HTR-8/SVneo (cell line): ENCODE data around the gene PRDM16.
A peak's percentile ranks its signal among the peaks of the same experiment; 100 is the strongest.

Experiments used
- DNase-seq: peaks from one replicate; pipeline ENCODE4 v3.0.0; 2011; ENCODE audit warnings: low spot score, mixed read lengths; ENCODE audit not compliant: insufficient read length
- FAIRE-seq: peaks from 2 replicates; lab custom pipeline; 2011; peaks lifted over from hg19 to GRCh38; lab: Jason Lieb, UNC

The PRDM16 gene

DNA sequence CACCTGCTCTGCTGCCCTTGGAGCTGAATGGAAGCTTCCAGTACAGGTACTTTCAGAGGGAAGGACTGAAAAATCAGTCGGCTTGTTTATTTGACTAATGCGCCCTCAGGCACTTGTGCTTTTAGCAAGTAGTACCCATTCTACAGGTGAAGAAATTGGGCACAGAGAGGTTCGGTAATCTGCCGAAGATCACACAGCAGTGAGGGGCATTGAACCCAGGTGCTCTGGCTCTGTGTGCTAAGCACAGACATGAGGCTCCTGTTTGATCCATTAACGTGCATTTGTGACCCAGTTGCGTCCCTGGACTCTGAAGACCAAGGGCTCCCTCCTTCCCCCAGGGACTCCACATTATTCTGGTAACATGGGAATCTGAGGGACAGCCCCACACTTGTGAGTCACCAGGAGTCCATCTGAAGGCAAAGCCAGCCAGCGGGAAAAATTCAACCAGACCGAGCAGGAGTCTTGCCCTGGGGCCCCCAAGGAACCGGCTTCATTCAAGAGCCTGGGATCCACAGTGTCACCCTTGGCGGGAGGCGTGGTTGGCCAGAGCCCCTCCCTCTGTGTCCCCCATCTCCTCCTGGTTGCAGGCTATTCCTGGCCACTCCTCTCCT lies 193.1 kb downstream of the PRDM16 start:
- no peak for FAIRE-seq
- no peak for DNase-seq

DNA sequence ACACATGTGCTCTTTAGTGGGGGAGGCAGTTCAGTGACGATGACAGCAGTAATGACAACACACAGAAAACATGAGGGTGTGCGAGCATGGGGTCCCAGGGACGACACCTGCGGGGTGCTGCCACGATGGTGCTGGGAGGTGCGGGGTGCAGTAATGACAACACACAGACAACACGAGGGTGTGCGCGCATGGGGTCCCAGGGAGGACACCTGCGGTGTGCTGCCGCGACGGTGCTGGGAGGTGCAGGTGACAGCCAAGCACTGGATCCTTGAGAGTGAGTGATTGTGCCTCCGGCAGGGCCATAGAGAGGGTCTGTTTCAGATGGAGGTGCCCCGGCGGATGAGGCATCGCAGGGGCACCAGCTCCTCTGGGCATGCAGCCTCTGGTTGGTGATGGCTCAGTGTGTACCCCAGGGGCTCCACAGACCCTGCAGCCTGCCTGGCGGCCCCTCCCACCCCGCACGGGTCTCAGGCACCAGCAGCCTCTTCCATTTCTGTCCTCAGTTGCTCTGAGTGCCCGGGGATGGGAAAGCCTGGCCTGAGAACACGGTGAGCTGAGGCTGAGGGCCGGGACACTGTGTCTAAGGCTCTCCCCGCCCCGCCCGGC lies 193.8 kb downstream of the PRDM16 start:
- no peak for FAIRE-seq
- DNase-seq: no peak

DNA sequence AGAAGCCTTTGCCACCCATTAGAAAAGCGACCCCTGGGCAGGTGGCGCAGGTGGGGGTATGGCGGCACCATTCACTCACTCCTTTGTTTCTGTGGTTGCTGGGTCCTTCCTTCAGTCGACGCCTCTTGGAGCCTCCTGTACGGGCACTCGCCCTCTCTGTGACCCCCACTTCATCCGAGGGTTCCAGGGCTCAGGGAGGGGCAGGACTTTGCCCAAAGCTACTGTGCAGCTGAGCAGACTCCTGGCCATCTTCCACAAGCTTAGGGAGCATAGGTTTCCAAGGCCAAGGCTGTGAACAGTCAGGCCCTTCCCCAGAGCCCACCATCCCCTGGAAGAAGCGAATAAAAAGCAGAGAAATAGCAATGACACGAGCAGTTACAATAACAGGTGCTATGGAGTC lies 194.8 kb downstream of the PRDM16 start:
- FAIRE-seq (no peak), DNase-seq (no peak)

DNA sequence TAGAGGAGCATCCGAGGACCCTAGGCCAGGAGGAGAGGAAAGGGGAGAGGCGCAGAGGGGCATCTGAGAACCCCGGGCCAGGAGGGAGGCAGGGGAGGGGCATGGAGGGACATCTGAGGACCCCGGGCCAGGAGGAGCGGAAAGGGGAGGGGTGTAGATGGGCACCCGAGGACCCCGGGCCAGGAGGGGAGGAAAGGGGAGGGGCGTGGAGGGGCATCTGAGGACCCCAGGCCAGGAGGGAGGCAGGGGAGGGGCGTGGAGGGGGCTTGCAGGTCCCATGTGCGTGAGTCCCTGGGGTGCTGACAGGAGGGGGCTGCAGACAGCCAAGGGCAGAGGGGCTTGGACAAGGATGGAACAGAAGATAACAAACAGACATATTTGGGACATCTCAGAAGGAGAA lies 195.5 kb downstream of the PRDM16 start:
- FAIRE-seq (no peak), DNase-seq (no peak)

DNA sequence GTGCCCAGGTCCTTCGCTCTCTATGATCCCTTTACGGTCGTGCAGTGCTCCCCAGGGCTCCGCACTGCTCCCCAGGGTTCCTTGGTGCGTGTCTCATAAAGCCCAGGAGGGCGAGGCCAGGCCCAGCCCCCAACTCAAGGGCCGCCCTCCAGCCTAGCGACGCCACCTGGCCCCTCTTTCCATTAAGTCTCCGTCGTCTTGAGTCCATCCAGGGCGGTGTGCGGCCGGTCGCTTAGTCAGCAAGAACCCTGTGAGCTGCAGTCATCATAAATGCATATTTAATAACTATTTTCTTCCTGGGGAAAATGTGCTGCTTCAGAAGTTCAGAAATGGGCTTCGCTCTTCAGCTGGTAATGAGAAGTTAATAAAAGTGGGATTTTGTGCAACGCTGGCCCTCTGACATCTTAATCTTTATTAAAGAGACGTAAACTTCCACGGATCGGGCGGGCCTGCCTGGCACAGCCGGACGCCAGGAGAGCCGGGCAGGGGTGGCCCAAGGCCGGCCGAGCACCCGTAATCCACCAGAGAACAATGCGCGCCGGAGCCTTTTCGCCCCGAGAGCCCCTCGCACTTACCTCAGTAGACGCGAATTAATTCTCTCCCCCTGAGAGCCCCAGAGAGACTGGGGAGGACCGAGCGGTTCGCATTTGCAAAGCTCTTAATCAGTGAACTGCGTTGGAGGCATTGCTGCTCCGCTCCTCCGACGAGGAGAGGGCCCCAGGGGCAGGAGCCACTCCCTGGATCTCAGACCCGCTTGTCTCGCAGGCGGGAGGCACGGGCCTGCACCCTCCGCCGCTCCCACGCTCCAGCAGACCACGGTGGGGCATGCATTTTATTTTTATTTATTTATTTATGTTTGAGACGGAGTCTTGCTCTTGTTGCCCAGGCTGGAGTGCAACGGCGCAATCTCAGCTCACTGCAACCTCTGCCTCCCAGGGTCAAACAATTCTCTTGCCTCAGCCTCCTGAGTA lies 197.1 kb downstream of the PRDM16 start:
- no peak for FAIRE-seq
- no peak for DNase-seq

DNA sequence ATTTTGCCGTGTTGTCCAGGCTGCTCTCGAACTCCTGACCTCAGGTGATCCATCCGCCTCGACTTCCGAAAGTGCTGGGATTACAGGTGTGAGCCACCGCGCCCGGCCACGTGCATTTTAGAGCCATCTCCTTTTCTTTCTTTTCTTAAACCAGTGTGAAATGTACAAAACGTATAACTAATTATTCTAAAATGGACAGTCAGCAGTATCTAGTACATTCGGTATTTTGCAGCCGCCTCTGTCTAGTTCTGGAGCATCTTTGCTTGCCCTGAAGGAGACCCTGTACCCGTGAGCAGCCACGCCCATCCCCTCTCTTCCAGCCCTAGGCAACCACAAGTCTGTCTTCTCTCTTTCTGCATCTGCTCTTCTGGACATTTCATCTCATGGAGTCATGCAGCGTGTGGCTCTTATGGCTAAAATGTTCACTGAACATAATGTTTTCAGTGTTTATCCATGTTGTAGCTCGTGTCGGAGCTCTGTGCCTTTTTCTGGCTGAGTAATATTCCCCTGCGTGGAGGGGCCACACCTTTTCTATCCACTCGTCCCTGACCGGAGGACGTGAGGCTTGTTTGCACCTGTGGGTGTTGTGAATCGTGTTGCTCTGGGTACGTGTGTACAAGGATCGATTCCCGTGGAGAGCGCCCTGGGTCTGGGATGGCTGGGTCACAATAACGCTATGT lies 198.0 kb downstream of the PRDM16 start:
- DNase-seq: no peak

DNA sequence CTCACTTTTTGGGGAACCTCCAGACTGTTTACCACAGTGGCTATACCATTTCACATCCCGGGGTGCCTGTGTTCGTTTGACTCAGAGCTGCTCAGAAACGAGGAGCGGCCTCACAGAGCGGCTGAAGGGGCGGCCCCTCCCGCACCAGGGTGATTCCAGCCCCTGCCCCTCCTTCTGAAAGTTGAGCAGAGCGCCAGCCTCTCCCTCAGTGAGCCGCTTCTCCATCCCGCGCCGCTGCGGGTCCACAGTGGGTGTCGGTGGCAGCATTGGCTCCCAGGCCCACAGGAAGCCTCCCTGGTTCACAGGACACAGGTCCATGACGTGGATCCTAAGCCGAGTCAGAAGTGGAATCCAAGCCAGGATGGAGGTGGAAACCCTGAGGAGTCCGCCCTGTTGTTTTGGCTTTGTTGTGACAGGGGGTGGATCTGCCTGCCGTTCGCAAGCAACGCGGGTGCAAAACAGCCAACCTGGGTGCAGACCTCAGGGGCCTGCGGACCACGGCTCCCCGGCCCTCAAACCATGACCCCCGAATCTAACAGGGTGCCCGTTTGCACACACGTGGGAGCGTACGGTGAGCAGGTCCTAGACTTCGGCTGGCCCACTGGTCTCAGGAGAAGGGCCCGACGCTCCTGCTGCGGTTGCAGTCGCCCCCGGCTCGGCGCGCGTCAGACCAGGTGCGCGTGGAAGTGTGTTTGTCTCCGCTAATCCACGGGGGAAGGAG lies 198.7 kb downstream of the PRDM16 start:
- FAIRE-seq: no peak
- no peak for DNase-seq

More for the DNA sequence above, 198.0 kb downstream of the PRDM16 start:
- no peak for FAIRE-seq

DNA sequence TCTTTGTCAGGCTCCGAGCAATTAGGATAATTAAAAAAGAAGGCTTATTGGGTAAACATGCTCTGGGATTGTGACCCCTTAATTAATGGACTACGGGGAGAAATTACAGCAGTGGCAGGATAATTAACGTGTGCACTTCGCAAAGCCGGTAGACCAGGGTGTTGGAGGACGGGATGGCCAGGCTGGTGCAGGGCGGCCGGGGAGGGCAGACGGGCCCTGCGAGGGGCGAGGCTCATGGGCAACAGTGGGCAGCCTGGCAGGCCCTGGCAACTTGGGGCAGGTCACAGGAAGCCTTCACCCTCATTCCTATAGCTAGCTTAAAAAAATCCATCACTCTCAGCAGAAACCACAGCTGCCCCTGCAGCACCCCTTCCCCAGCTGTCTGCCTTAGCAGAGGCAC lies 199.3 kb downstream of the PRDM16 start:
- DNase-seq (no peak), FAIRE-seq (no peak)

DNA sequence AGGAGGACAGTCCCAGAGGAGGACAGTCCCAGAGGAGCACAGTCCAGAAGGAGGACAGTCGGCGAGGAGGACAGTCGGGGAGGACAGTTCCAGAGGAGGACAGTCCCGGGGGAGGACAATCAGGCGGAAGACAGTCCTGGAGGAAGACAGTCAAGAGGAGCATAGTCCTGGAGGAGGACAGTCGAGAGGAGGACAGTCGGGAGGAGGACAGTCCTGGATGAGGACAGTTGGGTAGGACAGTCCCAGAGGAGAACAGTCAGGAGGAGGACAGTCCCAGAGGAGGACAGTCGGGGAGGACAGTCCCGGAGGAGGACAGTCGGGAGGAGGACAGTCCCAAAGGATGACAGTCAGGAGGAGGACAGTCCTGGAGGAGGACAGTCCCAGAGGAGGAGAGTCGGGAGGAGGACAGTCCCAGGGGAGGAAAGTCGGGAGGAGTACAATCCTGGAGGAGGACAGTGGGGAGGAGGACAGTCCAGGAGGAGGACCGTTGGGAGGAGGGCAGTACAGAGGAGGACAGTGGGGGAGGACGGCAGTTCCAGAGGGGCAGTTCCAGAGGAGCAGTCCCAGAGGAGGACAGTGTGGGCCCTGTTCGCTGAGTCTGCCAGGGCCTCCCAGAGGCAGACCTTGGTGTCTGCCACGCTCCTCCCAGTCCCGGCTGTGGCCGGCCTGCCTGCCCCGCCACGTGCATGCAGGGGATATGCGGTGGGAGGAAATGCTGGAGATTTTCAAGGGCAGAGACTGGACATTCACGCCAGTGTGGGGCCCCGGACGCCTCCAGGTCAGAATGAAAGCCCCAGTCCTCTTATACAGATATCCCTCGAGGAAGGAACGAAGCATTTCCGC lies 201.6 kb downstream of the PRDM16 start:
- no peak for DNase-seq
- FAIRE-seq: no peak

DNA sequence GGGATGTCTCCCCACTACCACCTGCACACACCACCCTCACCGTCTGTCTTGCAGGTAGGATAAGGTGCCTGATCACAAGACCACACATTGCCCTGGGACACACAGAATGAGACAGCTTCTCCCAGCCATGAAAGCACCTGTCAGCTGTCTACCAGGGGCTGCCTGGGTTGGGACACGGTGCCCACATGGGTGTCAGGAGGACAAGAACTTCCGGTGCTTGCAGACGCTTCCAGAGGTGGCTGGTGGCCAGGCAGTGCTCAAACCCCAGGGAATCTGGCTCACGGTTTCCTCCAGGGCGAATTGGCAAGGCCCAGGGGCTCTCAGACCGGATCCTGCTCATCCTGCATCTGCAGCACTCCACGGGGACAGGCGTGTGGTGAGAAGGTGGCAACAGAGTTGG lies 202.9 kb downstream of the PRDM16 start:
- DNase-seq (no peak), FAIRE-seq (no peak)

DNA sequence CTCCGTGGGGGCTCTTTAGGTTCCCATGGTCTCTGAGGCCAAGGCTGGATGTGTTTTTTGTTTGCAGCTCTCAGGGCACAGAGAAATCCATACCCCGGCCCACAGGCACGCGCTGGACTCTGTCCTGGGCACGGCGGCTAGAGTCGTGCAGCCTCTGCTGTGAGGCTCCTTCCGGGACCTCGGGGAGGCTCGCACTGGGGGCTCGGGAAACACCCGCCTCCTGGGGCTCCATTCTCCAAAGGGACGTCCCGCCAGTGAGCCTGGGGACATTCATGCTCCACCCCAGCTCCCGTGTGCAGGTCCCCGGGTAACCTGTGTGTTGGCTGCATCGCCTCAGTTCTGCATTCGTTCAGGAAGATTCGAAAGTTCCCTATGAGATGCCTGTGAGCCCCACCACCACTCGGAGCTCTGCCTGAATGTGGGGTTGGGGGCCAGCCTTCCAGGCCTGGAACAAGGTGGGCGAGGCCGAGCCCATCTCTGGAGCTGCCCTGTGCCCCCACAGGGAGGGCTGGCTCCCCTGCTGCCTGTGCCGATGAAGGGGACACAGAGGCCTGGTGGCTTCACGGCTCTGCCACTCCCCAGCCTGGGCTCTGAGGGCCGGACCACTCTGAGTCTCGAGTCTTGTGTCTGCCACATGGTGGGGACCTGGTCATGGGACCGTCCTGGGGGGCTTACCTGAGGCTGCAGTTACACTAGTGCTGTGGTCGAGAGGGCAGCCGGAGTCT lies 203.5 kb downstream of the PRDM16 start:
- FAIRE-seq (no peak), DNase-seq (no peak)

DNA sequence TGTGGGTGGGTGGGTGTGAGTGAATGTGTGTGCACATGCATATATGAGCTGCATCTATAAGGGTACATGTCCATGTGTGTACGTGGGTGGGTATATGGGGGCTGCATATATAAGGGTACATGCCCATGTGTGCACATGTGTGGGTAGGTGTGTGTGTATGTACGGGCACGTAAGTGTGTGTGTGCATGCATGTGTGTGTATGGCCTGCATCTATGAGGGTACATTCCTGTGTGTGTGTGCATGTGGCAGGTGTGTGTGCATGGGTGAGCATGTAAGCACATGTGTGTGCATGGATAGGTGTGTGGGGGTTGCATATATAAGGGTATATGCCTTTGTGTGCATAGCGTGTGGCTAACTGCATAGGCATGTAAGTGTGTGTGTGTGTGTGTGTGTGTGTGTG lies 204.4 kb downstream of the PRDM16 start:
- FAIRE-seq: peak; percentile 62

DNA sequence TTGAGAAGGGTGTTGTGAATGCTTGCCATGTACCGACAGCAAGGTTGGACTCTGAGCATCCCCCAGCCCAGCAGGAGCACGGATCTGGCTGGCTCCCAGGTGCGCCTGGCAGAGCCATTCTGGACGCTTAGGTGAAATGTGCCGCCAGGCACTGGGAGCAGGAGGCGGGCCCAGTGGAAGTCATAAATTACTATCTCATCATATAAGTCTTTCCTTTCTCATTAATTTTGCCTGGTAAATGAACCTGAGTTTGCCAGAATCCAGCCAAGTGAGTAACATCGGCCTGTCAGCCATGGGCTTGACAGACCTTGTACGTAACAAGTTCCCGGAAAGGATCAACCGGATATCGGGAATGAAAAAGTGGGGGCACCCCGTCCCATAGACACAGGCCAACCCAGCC lies 206.0 kb downstream of the PRDM16 start:
- DNase-seq: no peak
- no peak for FAIRE-seq

More for the DNA sequence above, 204.4 kb downstream of the PRDM16 start:
- DNase-seq: no peak

DNA sequence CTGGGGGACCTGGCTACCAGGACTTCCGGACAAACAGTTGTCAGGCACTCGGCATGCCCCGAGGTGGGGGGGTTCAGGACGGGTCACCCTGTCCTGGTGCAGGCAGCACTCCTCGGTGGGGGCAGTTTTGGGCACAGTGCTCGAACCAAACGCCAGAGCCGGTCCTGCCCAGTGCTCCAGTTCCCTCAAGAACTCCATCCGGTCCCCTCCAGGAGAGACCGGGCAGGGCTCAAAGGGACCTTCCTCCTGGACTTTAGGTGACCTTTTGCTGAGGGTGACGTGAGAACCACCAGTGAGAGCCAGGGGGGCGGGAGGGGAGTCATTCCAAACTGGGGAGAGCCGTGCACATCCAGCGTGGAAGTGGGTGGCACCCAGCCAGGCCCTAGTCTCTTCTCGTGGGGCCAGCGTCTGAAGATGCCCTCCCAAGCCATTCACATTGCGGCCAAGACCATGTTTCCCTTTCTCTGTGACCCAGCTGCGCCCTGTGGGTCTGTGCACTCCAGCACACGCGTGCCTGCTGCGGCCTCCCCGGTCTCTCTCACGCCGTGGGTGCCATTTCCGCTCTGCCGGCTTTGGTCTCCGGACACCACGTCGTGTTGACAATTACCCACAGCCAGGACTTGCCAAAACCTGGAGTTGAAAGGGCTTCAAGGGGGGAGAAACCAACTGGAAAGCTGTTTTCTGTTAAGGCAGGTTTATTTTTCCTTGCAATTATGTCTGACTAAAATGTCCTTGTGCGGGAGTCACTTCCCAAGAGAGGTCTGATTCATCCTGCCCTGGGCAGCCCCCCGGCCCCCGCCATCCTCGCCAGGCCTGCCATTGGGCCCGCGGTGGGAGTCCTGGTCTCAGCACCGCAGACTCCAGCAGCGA lies 206.7 kb downstream of the PRDM16 start:
- FAIRE-seq: no peak
- no peak for DNase-seq

DNA sequence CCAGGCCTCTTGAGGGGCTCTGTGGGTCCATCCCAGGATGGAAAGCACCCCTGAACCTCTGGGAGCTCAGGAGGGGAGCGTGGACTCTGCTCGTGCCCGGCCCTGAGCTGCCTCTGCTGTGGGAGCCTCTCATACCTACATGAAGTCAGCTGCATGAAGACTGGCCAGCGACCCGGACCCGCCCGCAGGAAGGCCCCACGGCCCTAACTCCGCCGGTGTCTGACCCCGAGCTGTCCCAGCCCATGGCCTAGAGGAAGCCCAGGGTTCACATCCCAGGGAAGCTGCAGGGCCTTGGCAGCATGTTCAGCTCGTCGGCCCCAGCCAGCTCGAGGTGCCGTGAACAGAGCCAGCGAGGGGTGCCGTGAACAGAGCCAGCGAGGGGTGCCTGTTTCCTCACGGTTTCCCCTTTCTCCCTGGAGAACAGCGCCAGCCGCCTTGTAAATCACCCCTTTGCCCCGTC lies 207.4 kb downstream of the PRDM16 start:
- FAIRE-seq: no peak
- DNase-seq: no peak

DNA sequence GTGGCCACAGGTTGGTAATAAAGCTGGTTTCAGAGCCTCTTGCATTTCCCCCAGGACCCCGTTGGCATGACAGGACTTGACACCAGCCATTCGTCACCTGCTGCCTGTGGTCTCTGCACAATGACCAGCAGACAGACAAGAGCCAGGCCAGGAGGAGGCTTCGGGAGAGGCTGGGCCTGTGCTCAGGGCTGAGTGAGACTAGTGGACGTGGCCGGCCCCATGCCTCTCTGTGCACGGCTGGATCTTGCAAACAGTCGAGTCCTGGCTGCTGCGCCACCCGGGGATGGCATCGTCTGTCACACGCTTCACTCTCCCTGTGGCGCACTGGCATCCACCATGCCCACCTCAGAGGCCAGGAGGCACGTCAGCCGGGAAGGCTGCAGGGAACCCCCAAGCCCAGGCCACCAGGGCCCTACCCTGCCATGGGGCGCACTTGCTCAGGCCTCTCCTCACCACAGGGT lies 208.0 kb downstream of the PRDM16 start:
- FAIRE-seq: no peak
- no peak for DNase-seq

DNA sequence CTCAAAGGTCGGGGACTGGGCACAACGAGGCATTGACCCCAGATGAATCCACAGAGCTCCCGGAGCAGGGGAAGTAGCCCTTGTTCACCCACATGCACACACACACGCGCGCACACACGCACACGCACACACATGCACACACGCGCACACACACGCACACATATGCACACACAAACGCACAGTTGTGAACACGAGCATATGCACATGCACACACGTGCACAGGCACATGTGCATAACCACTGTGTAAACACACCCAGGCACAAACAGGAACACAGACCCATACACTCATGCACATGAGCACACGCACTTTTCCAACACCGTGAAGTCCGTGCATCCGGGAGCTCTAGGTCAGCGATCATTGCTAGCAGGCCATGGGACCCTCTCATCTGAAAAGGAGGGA lies 208.6 kb downstream of the PRDM16 start:
- FAIRE-seq: no peak
- DNase-seq: no peak
